Parathyroid adenoma (tissue), 2 donors: Measurements from ENCODE around the gene AMOTL1.

Source experiments
- H2AFZ ChIP-seq: fragments of 300-600 bp; sonication (generic); one replicate; pipeline ENCODE4 v1.7.0; 2017; ENCODE audit warnings: antibody characterized with exemption, mild to moderate bottlenecking
- H3K27ac ChIP-seq: fragments of 300-600 bp; sonication (generic); one replicate; pipeline ENCODE4 v1.7.0; 2017
- H3K27me3 ChIP-seq: fragments of 300-600 bp; sonication (generic); one replicate; pipeline ENCODE4 v1.7.0; 2017; ENCODE audit warnings: low read length; ENCODE audit not compliant: control insufficient read depth, insufficient read depth
- H3K36me3 ChIP-seq: fragments of 300-600 bp; sonication (generic); one replicate; pipeline ENCODE4 v1.7.0; 2017; ENCODE audit warnings: low read length; ENCODE audit not compliant: control insufficient read depth, insufficient read depth
- H3K4me1 ChIP-seq: fragments of 300-600 bp; sonication (generic); one replicate; pipeline ENCODE4 v1.7.0; 2017; ENCODE audit warnings: control low read depth
- H3K4me2 ChIP-seq: fragments of 300-600 bp; sonication (generic); one replicate; pipeline ENCODE4 v1.7.0; 2017; ENCODE audit warnings: low read length
- H3K4me3 ChIP-seq: fragments of 300-600 bp; sonication (generic); one replicate; pipeline ENCODE4 v1.7.0; 2017; ENCODE audit warnings: low read depth, low read length
- H3K79me2 ChIP-seq: fragments of 300-600 bp; sonication (generic); one replicate; pipeline ENCODE4 v1.7.0; 2017; ENCODE audit warnings: control low read depth
- H3K9ac ChIP-seq: fragments of 300-600 bp; sonication (generic); one replicate; pipeline ENCODE4 v1.7.0; 2017; ENCODE audit warnings: mild to moderate bottlenecking
- H3K9me3 ChIP-seq: fragments of 300-600 bp; sonication (generic); one replicate; pipeline ENCODE4 v1.7.0; 2017; ENCODE audit warnings: low read length; ENCODE audit not compliant: control insufficient read depth
- CTCF ChIP-seq: fragments of 300-600 bp; sonication (generic); IDR thresholded peaks from one replicate; pipeline ENCODE4 v1.7.0; 2017; ENCODE audit warnings: antibody characterized with exemption, mild to moderate bottlenecking
- donor health status: primary hyperparathyroidism.

The AMOTL1 gene

DNA sequence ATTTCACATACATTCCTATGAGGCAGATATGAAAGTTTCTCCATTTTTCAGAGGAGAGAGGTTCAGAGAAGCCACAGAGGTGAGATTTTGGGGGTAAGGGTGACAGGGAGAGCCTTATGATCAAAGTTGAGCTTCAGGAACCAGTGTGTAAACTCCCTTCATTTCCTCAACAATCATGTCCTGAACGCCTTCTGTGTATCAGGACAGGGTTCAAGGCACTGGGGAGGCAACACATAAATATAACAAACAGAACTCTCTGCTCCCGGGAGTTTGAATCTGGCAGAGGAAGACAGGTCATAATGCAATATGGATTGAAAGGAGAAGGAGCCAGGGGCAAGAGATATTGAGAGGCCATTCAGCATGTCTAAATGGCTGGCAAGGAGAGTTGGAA, 28.0 kb downstream of the AMOTL1 start:
- no peaks in the 10 kb centered on the region for H3K4me1 ChIP-seq
- no peak overlapping the region for H3K9ac ChIP-seq

GRCh38 chr11:94796863-94797262, 28.7 kb downstream of the AMOTL1 start:
- Histone ChIP-seq H3K9me3 (no peaks in the 10 kb centered on the region), H3K27me3 (no peaks in the 10 kb centered on the region), H3K4me3 (no peak overlapping the region), H3K9ac (no peak overlapping the region), H2AFZ (no peak overlapping the region), H3K4me1 (no peaks in the 10 kb centered on the region), H3K27ac (no peak overlapping the region), H3K79me2 (peaks cover 7% of the 10 kb centered on the region), H3K36me3 (no peaks in the 10 kb centered on the region), H3K4me2 (no peak overlapping the region)
- no peak for TF ChIP-seq CTCF

More for the DNA sequence above, 28.0 kb downstream of the AMOTL1 start:
- H3K27ac ChIP-seq: no peak overlapping the region
- H3K27me3 ChIP-seq: no peaks in the 10 kb centered on the region
- no peak overlapping the region for H3K4me2 ChIP-seq
- H3K9me3 ChIP-seq: no peaks in the 10 kb centered on the region
- TF ChIP-seq CTCF: no peak
- H2AFZ ChIP-seq: no peak overlapping the region
- H3K36me3 ChIP-seq: no peaks in the 10 kb centered on the region
- H3K4me3 ChIP-seq: no peak overlapping the region
- H3K79me2 ChIP-seq: peaks cover 7% of the 10 kb centered on the region

GRCh38 chr11:94799726-94800125, 31.6 kb downstream of the AMOTL1 start:
- Histone ChIP-seq H3K9ac (no peak overlapping the region), H3K4me1 (no peaks in the 10 kb centered on the region), H3K79me2 (peaks cover 7% of the 10 kb centered on the region), H3K9me3 (no peaks in the 10 kb centered on the region), H3K4me2 (no peak overlapping the region), H3K27ac (no peak overlapping the region), H3K4me3 (no peak overlapping the region), H3K36me3 (no peaks in the 10 kb centered on the region), H3K27me3 (no peaks in the 10 kb centered on the region), H2AFZ (no peak overlapping the region)
- no peak for TF ChIP-seq CTCF

- no peak overlapping the region for H3K9ac ChIP-seq
- TF ChIP-seq CTCF: no peak
- no peak overlapping the region for H3K4me3 ChIP-seq
- H3K79me2 ChIP-seq: peaks cover 7% of the 10 kb centered on the region
- H2AFZ ChIP-seq: no peak overlapping the region
- H3K27ac ChIP-seq: no peak overlapping the region
- H3K4me2 ChIP-seq: no peak overlapping the region
- no peaks in the 10 kb centered on the region for H3K9me3 ChIP-seq
- H3K36me3 ChIP-seq: no peaks in the 10 kb centered on the region
- no peaks in the 10 kb centered on the region for H3K27me3 ChIP-seq
- no peaks in the 10 kb centered on the region for H3K4me1 ChIP-seq
These were observed 32.3 kb downstream of the AMOTL1 start for GRCh38 chr11:94800414-94800813.

- no peak overlapping the region for H3K9ac ChIP-seq
- H3K4me1 ChIP-seq: no peaks in the 10 kb centered on the region
- no peaks in the 10 kb centered on the region for H3K36me3 ChIP-seq
- no peak overlapping the region for H3K4me3 ChIP-seq
- no peak overlapping the region for H2AFZ ChIP-seq
- H3K4me2 ChIP-seq: no peak overlapping the region
- TF ChIP-seq CTCF: no peak
- peaks cover 7% of the 10 kb centered on the region for H3K79me2 ChIP-seq
- H3K27me3 ChIP-seq: no peaks in the 10 kb centered on the region
- H3K27ac ChIP-seq: no peak overlapping the region
- H3K9me3 ChIP-seq: no peaks in the 10 kb centered on the region
These were observed 33.8 kb downstream of the AMOTL1 start for GRCh38 chr11:94801866-94802460.
